Fibroblast of upper back skin (primary cell): ENCODE measurements around the gene KRT83.
"Not testable (repeated sequence)": the region's sequence is repeated elsewhere in the genome, so short reads cannot be mapped to it uniquely, and the experiment has no call there.

ENCODE experiments used
- DNase-seq: peaks from one replicate; pipeline ENCODE4 v3.0.0-alpha.2; 2013

KRT83 gene

GRCh38 chr12:52352951-52353350, 31.8 kb upstream of the KRT83 start:
- no peak for DNase-seq

DNA sequence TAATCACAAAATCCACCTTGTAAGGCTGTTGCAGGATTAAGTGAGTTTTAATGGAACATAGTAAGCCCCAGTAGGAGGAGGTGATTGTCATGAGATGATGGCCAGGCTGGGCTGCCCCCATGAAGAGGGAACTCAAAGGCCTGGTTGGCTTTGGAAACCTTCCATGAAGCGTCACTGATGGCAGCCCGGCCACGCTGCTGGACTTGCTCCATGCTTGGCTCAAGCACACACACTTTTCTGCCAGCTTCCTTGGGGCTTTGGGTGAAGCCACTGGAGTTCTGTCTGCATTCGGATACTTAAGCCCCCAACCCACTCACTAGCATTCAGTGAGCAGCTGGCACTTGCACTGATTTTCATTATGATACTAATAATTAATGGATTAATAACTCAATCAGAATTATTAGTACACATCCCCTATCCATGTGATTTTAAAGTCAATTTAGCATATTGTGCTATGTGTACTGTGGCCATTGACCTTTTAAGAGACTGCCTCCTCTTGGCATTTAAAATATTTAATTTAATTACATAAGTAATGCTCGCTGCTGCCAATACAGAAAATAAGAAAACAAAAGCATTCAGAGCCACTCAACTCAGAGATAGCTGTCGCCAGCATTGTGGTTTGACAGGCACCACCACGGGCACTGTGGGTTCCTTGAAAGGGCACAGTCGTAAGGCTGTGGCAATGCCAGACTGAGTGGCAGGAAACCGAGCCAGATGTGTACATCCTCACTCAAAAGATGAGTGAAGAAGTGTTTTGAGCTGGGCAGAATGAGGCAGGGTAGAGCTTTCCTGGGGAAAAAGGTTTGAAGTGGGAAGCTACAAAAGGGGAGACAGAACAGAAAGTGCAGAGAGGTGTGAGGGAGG, 30.2 kb upstream of the KRT83 start:
- DNase-seq, result no peak

- no peak for DNase-seq
Observed at GRCh38 chr12:52350786-52351185, 29.6 kb upstream of the KRT83 start.

GRCh38 chr12:52350021-52350620, 28.9 kb upstream of the KRT83 start:
- no peak for DNase-seq

DNA sequence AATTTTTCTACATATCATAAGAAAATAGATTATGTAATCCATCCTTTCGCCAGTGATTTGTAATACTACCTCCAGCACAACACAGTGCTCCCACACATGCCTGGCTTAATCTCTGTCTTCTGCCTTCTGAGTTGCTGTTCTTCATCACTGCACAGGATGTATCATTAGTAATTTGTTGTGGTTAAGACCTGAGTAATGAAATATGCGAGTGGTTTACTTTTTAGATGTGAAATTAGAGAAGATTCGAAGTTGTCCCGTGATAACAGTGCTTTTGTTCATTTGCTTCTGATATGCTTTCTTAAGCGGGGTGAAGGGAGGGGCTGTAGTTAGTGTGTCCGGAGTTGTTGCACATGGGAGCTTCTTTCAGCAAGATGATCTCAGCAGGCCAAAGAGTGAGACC, 28.0 kb upstream of the KRT83 start:
- no peak for DNase-seq

DNA sequence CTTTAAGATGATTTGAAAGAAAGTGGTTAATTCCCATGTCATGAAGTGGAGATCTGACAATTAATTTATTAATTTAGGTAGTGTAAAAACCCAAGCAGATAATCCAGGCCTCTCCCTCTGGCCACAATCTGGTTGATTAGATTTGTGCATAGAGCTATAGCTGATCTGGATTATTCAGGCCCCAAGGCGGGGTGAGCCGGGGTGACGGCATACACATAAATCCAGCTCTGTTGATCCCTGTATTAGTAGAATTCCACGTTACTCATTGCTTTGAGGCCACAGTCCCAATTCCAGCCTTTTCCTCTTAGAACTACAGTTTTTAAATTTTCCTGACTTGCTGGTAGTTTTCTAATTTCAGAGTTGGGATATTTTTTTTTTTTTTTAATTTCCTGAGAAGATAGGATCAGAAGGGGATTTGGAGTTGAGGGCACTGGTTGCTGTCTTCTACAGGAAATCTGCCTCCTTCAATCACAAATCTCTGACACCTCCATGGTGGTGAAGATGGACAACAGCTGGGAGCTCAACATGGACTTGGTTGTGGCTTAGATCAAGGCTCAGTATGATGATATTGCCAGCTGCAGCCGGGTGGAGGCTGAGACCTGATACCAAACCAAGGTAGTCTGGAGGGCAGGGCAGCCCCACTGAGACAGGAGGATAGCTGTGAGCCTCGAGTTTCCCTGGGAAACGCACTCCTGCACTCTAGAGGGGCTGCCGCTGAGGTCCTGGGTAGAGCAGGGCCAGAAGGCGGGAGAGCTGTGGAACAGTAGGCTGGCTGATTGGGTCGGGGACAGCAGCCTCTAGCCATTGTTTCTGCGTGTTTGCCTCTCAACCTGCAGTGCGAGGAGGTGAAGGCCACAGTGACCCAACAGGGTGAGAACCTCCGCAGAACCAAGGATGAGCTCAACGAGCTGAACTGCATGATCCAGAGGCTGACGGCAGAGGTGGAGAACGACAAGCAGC, 26.6 kb upstream of the KRT83 start:
- DNase-seq, result no peak

GRCh38 chr12:52347016-52347415, 25.8 kb upstream of the KRT83 start:
- DNase-seq, result no peak

- no peak for DNase-seq
Observed at GRCh38 chr12:52346593-52346992, 25.4 kb upstream of the KRT83 start.

GRCh38 chr12:52345041-52345440, 23.8 kb upstream of the KRT83 start:
- DNase-seq, result not testable (repeated sequence)

GRCh38 chr12:52344111-52344510, 22.9 kb upstream of the KRT83 start:
- no peak for DNase-seq

DNA sequence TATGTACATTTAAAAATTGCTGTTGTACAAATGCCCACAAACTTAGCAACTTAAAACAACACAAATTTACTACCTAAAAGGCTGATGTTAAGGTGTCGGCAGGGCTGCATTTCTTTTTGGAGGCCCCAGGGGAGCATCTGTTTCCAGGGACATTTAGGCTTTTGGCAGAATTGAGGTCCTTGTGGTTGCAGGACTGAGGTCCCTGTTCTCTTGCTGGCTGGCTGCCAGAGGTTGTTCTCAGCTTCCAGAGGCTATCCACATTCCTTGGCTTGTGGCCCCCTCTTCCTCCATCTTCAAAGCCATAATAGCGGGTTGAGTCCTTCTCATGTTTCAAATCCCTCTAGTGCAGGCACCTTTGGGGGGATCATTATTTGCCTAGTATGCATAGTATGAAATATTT, 22.4 kb upstream of the KRT83 start:
- no peak for DNase-seq

GRCh38 chr12:52342781-52343490, 21.7 kb upstream of the KRT83 start:
- DNase-seq, result no peak

DNA sequence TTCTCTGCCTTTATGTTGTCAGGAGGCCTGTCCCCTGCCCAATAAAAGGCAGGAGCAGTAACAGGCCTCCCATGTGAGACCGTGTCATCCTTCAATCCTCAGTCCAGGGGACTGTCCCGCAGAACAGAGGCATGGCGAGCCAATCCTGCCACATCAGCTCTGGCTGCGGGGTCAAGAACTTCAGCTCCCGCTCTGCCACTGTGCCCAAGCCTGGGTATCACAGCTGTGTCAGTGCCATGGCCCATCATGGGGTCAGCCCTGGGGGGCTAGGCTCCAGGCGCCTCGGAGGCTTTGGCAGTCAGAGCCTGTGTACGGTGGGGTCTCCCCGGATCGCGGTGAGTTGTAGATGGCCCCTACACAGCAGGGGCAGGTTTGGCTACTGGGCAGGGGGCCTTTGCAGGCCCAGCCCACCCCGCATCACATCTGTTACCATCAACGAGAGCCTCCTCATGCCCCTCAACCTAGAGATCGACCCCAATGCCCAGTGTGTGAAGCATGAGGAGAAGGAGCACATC, 19.9 kb upstream of the KRT83 start:
- no peak for DNase-seq

DNA sequence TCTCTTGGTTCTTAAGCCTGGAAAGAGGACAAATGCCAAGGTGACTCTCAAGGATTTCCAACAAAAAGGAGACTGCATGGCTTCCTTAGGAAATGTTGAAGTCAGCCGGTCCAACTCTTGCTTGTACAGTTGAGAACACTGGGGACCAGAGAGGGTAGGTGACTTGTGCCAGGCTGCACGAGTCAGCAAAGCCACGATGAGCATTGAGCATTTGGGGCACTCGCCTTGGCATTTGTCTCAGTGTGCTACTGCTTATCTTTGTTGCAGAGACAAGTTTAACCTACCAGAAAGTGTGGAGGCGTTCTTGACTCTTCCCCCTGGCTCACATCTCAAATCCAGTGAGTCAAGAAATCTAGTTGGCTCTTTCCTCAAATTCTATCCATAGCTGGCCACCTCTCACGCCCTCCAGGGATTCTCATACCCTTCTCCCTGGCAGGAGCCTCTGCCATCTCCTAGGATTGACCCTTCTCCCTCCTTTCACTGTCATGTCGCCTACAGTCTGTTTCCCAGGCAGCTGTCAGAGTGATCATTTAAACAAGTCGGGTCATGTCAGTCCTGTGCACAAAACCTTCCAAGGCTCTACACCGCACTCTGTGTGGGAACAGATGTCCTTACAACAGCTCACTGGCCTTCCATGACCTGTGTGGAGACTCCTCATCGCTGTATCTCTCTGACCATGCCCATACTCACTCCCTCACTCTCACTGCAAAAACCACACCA, 17.2 kb upstream of the KRT83 start:
- no peak for DNase-seq

DNA sequence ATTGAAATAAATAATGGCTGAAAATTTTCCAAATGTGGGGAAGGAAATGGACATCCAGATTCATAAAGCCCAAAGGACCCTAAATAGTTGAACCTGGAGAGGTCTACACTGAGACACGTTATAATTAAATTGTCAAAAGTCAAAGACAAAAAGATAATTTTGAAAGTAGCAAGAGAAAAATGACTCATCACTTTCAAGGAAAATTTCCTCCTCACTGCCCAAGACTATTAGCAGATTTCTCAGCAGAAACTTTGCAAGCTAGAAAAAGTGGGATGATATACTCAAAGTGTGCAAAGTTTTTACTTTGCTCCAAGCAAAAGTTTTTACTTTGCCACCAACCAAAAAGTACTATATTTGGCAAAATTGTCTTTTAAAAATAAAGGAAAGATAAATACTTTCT, 15.9 kb upstream of the KRT83 start:
- DNase-seq, result no peak

GRCh38 chr12:52336641-52337040, 15.4 kb upstream of the KRT83 start:
- DNase-seq, result no peak

DNA sequence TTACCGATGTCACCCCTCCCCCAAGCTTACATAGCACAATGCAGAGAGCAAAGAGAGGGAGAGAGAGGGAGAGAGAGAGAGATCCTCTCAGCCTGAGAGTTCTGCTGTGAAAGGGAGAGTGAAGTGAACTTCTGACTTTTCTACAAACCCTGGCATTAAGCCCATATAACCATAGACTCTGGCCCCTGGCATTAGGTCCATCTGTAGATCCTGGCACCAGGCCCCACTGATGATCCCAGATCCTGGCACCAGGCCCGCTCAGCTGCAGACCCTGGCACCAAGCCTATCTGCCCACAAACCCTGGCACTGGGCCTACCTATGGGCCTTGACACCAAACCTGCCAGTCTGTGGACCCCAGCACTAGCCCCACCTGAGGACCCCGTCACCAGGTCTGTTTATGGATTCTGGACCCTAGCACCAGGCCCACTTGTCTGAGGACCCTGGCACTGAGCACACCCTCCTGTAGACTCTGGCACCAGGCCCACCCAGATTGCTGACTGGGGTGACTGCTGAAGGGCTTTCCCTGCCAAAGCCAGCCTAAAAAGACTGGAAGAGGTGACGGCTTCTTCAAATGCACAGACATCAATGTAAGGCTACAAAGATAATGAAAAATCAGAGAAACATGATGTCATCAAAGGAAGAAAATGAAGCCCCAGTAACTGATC, 14.5 kb upstream of the KRT83 start:
- no peak for DNase-seq

DNA sequence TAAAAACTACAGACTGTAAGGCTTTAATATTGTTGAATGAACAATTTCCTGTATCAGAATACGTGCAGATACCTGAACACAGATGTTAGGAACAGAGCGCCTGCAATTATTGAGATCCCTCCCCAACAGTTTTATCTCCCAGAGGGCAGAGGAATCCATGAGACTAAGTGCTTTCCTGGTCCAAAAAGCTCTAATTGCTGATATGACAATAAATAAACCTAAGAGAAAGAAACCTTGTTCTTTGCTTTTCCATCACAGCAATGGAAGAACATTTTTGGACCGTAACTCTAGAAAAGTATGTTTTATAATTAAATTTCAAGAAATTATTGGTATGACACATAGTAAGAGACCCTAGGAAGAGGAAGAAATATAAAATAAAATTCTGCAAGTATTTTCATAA, 13.0 kb upstream of the KRT83 start:
- no peak for DNase-seq

DNA sequence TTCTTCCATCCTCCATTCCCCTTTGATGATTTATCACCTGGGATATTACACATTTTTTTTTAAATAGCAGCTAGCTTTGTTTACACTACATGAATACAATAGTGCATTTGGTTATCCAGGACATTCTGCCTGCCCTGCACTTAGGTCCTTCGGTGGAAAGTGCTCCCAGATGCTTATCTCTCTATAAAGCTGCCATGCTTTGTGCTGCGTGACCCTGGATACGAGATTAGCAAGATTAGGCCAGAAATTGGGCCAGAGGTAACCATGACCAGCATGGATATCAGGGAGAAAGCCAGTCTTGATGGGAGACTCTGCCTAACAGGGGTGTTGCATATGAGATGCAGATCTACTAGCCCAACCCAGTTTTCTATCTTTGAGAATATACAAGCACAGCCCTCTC, 12.1 kb upstream of the KRT83 start:
- DNase-seq, result no peak

DNA sequence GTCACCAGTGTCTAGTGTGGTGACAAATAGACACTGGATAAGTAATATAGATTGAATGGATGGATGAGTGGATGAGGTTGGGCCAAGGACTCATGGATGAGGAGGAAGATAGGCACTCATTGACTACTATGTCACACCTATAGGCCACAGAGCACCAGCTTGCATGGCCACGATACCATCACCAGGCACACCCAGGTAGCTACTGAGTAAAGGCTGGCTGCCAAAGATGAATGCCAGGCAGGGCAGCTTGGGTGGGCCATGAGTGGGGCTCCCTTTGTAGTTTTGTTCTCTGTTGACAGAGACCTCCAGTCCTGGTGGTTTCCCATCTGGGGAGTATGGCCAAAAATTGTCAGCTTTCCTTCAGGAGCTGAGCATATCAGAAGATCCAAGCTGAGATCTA, 11.2 kb upstream of the KRT83 start:
- no peak for DNase-seq

GRCh38 chr12:52331833-52332232, 10.6 kb upstream of the KRT83 start:
- DNase-seq, result no peak
